SK-N-MC (cell line): ENCODE data around the gene C11orf21.

Source experiments
- DNase-seq: peaks from one replicate; pipeline ENCODE4 v3.0.0-alpha.2; 2011; ENCODE audit warnings: low read depth, low spot score
- H3K27ac ChIP-seq: fragments of 200-600 bp; sonication (generic); 2 replicates; pipeline ENCODE4 v1.5.1; 2016; ENCODE audit warnings: mixed run types
- H3K36me3 ChIP-seq: fragments of 200-600 bp; sonication (generic); 2 replicates; pipeline ENCODE4 v1.6.1; 2017; ENCODE audit warnings: antibody characterized with exemption, low read length, mixed read lengths; ENCODE audit not compliant: insufficient read depth
- H3K4me3 ChIP-seq: fragments of 200-600 bp; sonication (generic); 2 replicates; pipeline ENCODE4 v1.5.1; 2016
- H3K9ac ChIP-seq: fragments of 200-600 bp; sonication (generic); 2 replicates; pipeline ENCODE4 v1.8.0; 2017; ENCODE audit warnings: mixed run types, mixed read lengths; ENCODE audit not compliant: insufficient read length
- H3K9me3 ChIP-seq: fragments of 200-600 bp; sonication (generic); 2 replicates; pipeline ENCODE4 v1.6.1; 2017; ENCODE audit warnings: low read depth, mild to moderate bottlenecking, antibody characterized with exemption, low read length, moderate library complexity, mixed read lengths
- EZH2 ChIP-seq: fragments of 200-600 bp; sonication (generic); IDR thresholded peaks from one replicate; pipeline ENCODE4 v1.6.1; 2017; ENCODE audit warnings: antibody characterized with exemption
- FOXP2 ChIP-seq: optimal IDR thresholded peaks from 2 replicates; pipeline ENCODE3; 2011; ENCODE audit warnings: mild to moderate bottlenecking, moderate library complexity; ENCODE audit not compliant: insufficient read depth; ENCODE audit errors: extremely low read length, control extremely low read depth
- POLR2AphosphoS5 ChIP-seq: IDR thresholded peaks from 2 replicates; pipeline ENCODE4 v1.6.1; 2012; ENCODE audit warnings: mild to moderate bottlenecking, low read depth, low read length, borderline replicate concordance

Gene C11orf21

GRCh38 chr11:2301631-2302305 lies at the start of gene C11orf21, which contains the start of gene TSPAN32:
TSS of gene C11orf21 (minus strand) at chr11:2301918. CDS start at chr11:2301808, 110 bp downstream.
TSS of gene TSPAN32 (plus strand) at chr11:2302013. CDS start at chr11:2302150, 137 bp downstream.
- no peak for DNase-seq
- Histone ChIP-seq H3K9me3 (no peaks in the 10 kb centered on the region), H3K9ac (no peak within 1 kb of the TSS), H3K4me3 (no peak within 1 kb of the TSS), H3K27ac (no peak within 1 kb of the TSS), H3K36me3 (no peaks in the 10 kb centered on the region)
- no peak for TF ChIP-seq EZH2
- no peak for TF ChIP-seq POLR2AphosphoS5
- TF ChIP-seq FOXP2 = no peak

- H3K27ac ChIP-seq = no peak overlapping the region
- no peak overlapping the region for H3K9ac ChIP-seq
- no peaks in the 10 kb centered on the region for H3K9me3 ChIP-seq
- H3K36me3 ChIP-seq = no peaks in the 10 kb centered on the region
- TF ChIP-seq POLR2AphosphoS5 = no peak
- H3K4me3 ChIP-seq = no peak overlapping the region
- DNase-seq = no peak
These were observed 47.3 kb upstream of the C11orf21 start for GRCh38 chr11:2348986-2349385.

GRCh38 chr11:2347308-2347830 lies 45.7 kb upstream of the C11orf21 start:
- DNase-seq = no peak
- no peak overlapping the region for H3K4me3 ChIP-seq
- H3K9ac ChIP-seq = no peak overlapping the region
- TF ChIP-seq FOXP2 (no peak), POLR2AphosphoS5 (no peak), EZH2 (no peak)
- H3K9me3 ChIP-seq = no peaks in the 10 kb centered on the region
- H3K36me3 ChIP-seq = no peaks in the 10 kb centered on the region
- H3K27ac ChIP-seq = no peak overlapping the region

- no peak for DNase-seq
- no peaks in the 10 kb centered on the region for H3K36me3 ChIP-seq
- H3K27ac ChIP-seq = no peak overlapping the region
- H3K9ac ChIP-seq = no peak overlapping the region
- TF ChIP-seq EZH2 (no peak), POLR2AphosphoS5 (no peak), FOXP2 (no peak)
- no peak overlapping the region for H3K4me3 ChIP-seq
- H3K9me3 ChIP-seq = no peaks in the 10 kb centered on the region
These were observed 45.0 kb upstream of the C11orf21 start for GRCh38 chr11:2346586-2347307.

- TF ChIP-seq FOXP2 = no peak
- TF ChIP-seq POLR2AphosphoS5 = no peak
- no peak for TF ChIP-seq EZH2
- H3K9me3 ChIP-seq = no peaks in the 10 kb centered on the region
- no peaks in the 10 kb centered on the region for H3K36me3 ChIP-seq
- H3K9ac ChIP-seq = no peak overlapping the region
- H3K27ac ChIP-seq = no peak overlapping the region
- DNase-seq = no peak
- H3K4me3 ChIP-seq = no peak overlapping the region
These were observed 44.3 kb upstream of the C11orf21 start for GRCh38 chr11:2346014-2346413.

GRCh38 chr11:2345050-2345449 lies 43.3 kb upstream of the C11orf21 start:
- no peaks in the 10 kb centered on the region for H3K36me3 ChIP-seq
- no peak for DNase-seq
- H3K9me3 ChIP-seq = no peaks in the 10 kb centered on the region
- no peak for TF ChIP-seq EZH2
- no peak for TF ChIP-seq POLR2AphosphoS5
- TF ChIP-seq FOXP2 = no peak
- no peak overlapping the region for H3K27ac ChIP-seq
- H3K4me3 ChIP-seq = no peak overlapping the region
- no peak overlapping the region for H3K9ac ChIP-seq

GRCh38 chr11:2343502-2343901 lies 41.8 kb upstream of the C11orf21 start:
- Histone ChIP-seq H3K9ac (no peak overlapping the region), H3K36me3 (no peaks in the 10 kb centered on the region), H3K27ac (no peak overlapping the region), H3K4me3 (no peak overlapping the region), H3K9me3 (no peaks in the 10 kb centered on the region)
- TF ChIP-seq FOXP2 (no peak), EZH2 (no peak), POLR2AphosphoS5 (no peak)
- DNase-seq = no peak

- no peak for DNase-seq
- Histone ChIP-seq H3K9me3 (no peaks in the 10 kb centered on the region), H3K36me3 (no peaks in the 10 kb centered on the region), H3K4me3 (no peak overlapping the region), H3K9ac (no peak overlapping the region), H3K27ac (no peak overlapping the region)
- TF ChIP-seq FOXP2 (no peak), EZH2 (no peak), POLR2AphosphoS5 (no peak)
These were observed 41.3 kb upstream of the C11orf21 start for GRCh38 chr11:2342981-2343380.
